OCI-LY3 (cell line): ENCODE measurements around the gene CEP20.

Experiments used
- H2AFZ ChIP-seq: fragments of 200-600, 300-600 bp; shearing (Covaris generic); 2 replicates; pipeline ENCODE4 v1.6.0; 2014; ENCODE audit warnings: antibody characterized with exemption, low read depth, low read length
- H3K27ac ChIP-seq: fragments of 200-600, 300-600 bp; sonication (generic); 2 replicates; pipeline ENCODE4 v1.5.1; 2014; ENCODE audit warnings: mild to moderate bottlenecking, low read length, moderate library complexity, mixed read lengths
- H3K27me3 ChIP-seq: fragments of 200-600, 300-600 bp; sonication (generic); 2 replicates; pipeline ENCODE4 v1.6.1; 2014; ENCODE audit warnings: low read depth, low read length, mixed read lengths
- H3K36me3 ChIP-seq: fragments of 200-600, 300-600 bp; sonication (generic); replicated peaks from 2 replicates; pipeline ENCODE3; 2014; ENCODE audit warnings: low read depth, low read length, mixed read lengths
- H3K4me1 ChIP-seq: fragments of 300-600, 200-600 bp; sonication (generic); 2 replicates; pipeline ENCODE4 v1.6.1; 2014; ENCODE audit warnings: low read length, mixed read lengths
- H3K4me2 ChIP-seq: fragments of 200-600, 300-600 bp; sonication (generic); 2 replicates; pipeline ENCODE4 v1.6.1; 2014; ENCODE audit warnings: low read length, mixed read lengths
- H3K4me3 ChIP-seq: fragments of 300-600, 200-600 bp; sonication (generic); 2 replicates; pipeline ENCODE4 v1.5.1; 2014; ENCODE audit warnings: antibody characterized with exemption, mild to moderate bottlenecking, low read length, moderate library complexity
- H3K79me2 ChIP-seq: fragments of 300-600, 200-600 bp; shearing (Covaris generic); 2 replicates; pipeline ENCODE4 v1.6.1; 2014; ENCODE audit warnings: mild to moderate bottlenecking, low read length, mixed read lengths
- H3K9ac ChIP-seq: fragments of 300-600, 200-600 bp; shearing (Covaris generic); 2 replicates; pipeline ENCODE4 v1.6.0; 2014; ENCODE audit warnings: mild to moderate bottlenecking, low read length, moderate library complexity
- H3K9me3 ChIP-seq: fragments of 200-600, 300-600 bp; shearing (Covaris generic); 2 replicates; pipeline ENCODE4 v1.6.1; 2014; ENCODE audit warnings: low read length, mixed read lengths; ENCODE audit not compliant: insufficient read depth
- H4K20me1 ChIP-seq: fragments of 200-600, 300-600 bp; sonication (generic); 2 replicates; pipeline ENCODE4 v1.6.1; 2016; ENCODE audit warnings: low read length, mixed read lengths; ENCODE audit not compliant: insufficient read depth
- EZH2phosphoT487 ChIP-seq: fragments of 200-600 bp; shearing (Covaris generic); IDR thresholded peaks from 2 replicates; pipeline ENCODE4 v1.6.1; 2018; ENCODE audit warnings: antibody characterized with exemption, mixed run types, low read depth
- TF ChIP-seq, protein P1 (sequence below): fragments of 200-600, 300-600 bp; sonication (generic); IDR thresholded peaks from 2 replicates; pipeline ENCODE4 v1.5.1; 2014; ENCODE audit warnings: antibody characterized with exemption, low read length, low read depth

CEP20 gene

DNA sequence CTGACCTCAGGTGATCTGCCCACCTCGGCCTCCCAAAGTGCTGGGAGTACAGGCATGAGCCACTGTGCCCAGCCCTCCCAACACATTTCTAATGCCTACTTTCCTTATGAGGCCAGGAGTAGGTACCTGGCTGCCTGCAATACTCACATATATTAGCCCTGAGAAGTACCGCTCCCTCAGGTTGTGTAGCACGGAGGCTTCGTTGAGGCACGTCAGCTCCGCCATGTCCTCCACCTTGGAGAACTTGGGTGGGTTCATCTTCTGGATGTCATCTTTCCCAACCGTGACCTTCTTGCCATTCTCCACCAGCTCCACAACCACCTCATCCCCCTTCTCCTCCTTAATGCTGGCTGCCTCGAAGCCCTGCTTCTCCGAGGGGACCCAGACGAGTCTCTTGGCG lies 50.6 kb downstream of the CEP20 start:
- peaks cover 10% of the 10 kb centered on the region for H3K4me1 ChIP-seq
- H3K9me3 ChIP-seq = no peaks in the 10 kb centered on the region
- no peaks in the 10 kb centered on the region for H4K20me1 ChIP-seq

DNA sequence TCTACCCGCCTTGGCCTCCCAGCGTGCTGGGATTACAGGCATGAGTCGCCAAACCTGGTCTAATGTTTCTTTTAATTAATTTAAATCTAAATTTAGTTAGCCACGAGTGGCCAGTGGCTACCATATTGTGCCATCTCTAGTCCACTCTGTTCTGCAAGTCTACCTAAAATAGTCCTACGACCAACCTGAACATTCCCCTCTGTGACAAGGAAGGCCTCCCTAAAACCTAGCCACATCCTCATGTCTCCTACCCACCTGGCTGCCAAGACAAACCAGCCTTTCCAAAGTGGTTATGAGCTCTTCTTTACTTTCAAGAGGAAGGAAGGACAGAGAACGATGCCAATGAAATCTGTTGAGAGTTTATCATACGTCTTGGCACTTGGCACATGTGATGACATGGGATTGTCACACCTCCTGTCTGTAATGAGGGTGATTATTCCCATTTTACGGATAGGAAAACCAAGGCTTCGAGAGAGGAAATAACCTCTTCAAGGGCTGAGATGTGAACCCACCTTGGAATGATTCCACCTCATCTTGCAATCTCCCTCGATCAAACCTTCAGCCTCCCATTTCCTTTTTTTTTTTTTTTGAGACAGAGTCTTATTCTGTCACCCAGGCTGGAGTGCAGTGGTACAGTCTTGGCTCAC lies 51.3 kb downstream of the CEP20 start:
- no peaks in the 10 kb centered on the region for H3K9me3 ChIP-seq
- H4K20me1 ChIP-seq = no peaks in the 10 kb centered on the region
- H3K9ac ChIP-seq = no peak overlapping the region
- TF ChIP-seq, protein P1, sequence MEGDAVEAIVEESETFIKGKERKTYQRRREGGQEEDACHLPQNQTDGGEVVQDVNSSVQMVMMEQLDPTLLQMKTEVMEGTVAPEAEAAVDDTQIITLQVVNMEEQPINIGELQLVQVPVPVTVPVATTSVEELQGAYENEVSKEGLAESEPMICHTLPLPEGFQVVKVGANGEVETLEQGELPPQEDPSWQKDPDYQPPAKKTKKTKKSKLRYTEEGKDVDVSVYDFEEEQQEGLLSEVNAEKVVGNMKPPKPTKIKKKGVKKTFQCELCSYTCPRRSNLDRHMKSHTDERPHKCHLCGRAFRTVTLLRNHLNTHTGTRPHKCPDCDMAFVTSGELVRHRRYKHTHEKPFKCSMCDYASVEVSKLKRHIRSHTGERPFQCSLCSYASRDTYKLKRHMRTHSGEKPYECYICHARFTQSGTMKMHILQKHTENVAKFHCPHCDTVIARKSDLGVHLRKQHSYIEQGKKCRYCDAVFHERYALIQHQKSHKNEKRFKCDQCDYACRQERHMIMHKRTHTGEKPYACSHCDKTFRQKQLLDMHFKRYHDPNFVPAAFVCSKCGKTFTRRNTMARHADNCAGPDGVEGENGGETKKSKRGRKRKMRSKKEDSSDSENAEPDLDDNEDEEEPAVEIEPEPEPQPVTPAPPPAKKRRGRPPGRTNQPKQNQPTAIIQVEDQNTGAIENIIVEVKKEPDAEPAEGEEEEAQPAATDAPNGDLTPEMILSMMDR = no peak
- TF ChIP-seq EZH2phosphoT487 = no peak
- H3K79me2 ChIP-seq = no peaks in the 10 kb centered on the region
- peaks cover 12% of the 10 kb centered on the region for H3K4me1 ChIP-seq
- no peak overlapping the region for H3K4me3 ChIP-seq
- H3K36me3 ChIP-seq = no peaks in the 10 kb centered on the region
- no peak overlapping the region for H2AFZ ChIP-seq
- H3K27me3 ChIP-seq = 0 out of 2 replicates have a peak, but pooled peaks cover 7% of the 10 kb centered on the region
- no peak overlapping the region for H3K27ac ChIP-seq
- no peak overlapping the region for H3K4me2 ChIP-seq

More for the DNA sequence above, 50.6 kb downstream of the CEP20 start:
- H3K36me3 ChIP-seq = no peaks in the 10 kb centered on the region
- H3K27me3 ChIP-seq = 0 out of 2 replicates have a peak, but pooled peaks cover 7% of the 10 kb centered on the region
- H3K27ac ChIP-seq = no peak overlapping the region
- H3K9ac ChIP-seq = no peak overlapping the region
- H3K79me2 ChIP-seq = no peaks in the 10 kb centered on the region
- no peak overlapping the region for H2AFZ ChIP-seq
- H3K4me2 ChIP-seq = no peak overlapping the region
- no peak overlapping the region for H3K4me3 ChIP-seq
- TF ChIP-seq, protein P1 = no peak
- TF ChIP-seq EZH2phosphoT487 = no peak

DNA sequence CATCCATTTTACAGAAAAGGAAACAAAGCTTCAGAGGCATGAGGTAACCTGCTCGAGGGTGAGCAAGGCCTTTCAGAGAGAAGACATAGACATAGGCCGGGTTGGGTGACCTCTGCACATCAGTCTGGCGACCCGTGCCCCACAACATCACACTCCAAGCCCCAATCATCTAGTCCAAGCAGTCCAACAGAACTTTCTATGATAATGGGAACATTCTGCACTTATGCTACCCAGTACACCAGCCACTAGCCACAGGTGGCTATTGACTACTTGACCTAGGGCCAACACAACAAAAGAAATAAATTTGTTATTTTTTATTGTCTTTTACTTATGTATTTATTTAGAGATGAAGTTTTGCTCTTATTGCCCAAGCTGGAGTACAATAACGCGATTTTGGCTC lies 52.3 kb downstream of the CEP20 start:
- Histone ChIP-seq H3K4me1 (peaks cover 22% of the 10 kb centered on the region), H3K9me3 (no peaks in the 10 kb centered on the region), H4K20me1 (no peaks in the 10 kb centered on the region), H3K27ac (no peak overlapping the region), H3K4me3 (no peak overlapping the region), H3K4me2 (no peak overlapping the region), H3K79me2 (no peaks in the 10 kb centered on the region), H3K27me3 (0 out of 2 replicates have a peak, but pooled peaks cover 7% of the 10 kb centered on the region), H2AFZ (no peak overlapping the region), H3K9ac (no peak overlapping the region), H3K36me3 (no peaks in the 10 kb centered on the region)
- TF ChIP-seq, protein P1 = no peak
- no peak for TF ChIP-seq EZH2phosphoT487

DNA sequence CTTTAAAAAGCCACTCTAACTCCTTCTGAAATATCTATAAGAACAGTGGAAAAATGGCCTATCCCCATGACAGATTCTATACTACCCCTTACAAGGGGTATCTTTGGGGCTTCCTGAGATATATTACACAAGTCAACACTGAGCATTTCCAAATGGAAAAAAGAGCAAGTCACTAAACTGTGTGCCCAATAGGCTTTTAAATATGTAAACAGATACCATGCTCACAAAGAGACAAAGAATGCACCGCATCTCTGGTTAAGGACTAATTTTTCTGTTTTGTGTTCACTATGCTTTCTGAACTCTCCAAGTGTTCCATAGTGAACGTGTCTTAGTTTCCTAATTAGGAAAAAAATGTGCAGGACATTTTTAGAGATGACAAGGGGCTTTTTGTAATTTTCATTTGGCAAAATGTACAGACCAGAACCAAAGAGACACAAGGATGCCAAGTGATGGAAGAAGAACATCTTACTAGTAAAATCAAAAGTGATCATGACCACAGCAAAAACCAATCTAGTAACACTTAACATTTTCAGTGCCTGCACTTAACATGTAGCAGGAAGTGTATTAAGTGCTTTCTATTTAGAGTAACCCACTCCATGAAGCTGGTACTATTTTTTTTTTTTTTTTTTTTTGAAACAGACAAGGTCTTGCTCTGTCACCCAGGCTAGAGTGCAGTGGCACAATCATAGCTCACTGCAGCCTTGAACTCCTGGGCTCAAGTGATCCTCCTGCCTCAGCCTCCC lies 53.1 kb downstream of the CEP20 start:
- Histone ChIP-seq H3K4me1 (peaks cover 30% of the 10 kb centered on the region), H3K9me3 (no peaks in the 10 kb centered on the region), H3K9ac (no peak overlapping the region), H3K27ac (no peak overlapping the region), H3K36me3 (no peaks in the 10 kb centered on the region), H3K4me3 (no peak overlapping the region), H3K4me2 (peak overlapping the region; percentile 33; the same call in 1 of the 2 replicates), H2AFZ (no peak overlapping the region), H3K79me2 (no peaks in the 10 kb centered on the region), H4K20me1 (no peaks in the 10 kb centered on the region), H3K27me3 (0 out of 2 replicates have a peak, but pooled peaks cover 5% of the 10 kb centered on the region)
- no peak for TF ChIP-seq EZH2phosphoT487
